ENCODE data around the gene DYRK1B.

Gene DYRK1B

DNA sequence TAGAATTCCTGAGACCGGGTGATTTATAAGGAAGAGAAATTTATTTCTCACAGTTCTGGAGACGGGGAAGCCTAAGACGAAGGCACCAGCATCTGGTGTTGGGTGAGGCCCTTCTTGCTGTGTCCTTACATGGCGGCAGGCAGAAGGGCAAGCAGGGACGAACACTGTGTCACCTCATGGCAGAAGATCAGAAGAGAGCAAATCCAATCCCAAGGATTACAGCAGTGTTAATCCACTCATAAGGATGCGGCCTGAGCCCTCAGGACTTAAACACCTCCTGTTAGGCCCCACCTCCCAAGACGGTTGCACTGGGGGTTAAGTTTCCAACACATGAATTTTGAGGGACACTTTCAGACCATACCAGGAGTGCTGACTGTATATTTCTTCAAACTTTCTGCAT, 18.9 kb upstream of the DYRK1B start:
- no peaks in the 10 kb centered on the region for H3K36me3 Mint-ChIP-seq (ENCODE audit: low read depth)

DNA sequence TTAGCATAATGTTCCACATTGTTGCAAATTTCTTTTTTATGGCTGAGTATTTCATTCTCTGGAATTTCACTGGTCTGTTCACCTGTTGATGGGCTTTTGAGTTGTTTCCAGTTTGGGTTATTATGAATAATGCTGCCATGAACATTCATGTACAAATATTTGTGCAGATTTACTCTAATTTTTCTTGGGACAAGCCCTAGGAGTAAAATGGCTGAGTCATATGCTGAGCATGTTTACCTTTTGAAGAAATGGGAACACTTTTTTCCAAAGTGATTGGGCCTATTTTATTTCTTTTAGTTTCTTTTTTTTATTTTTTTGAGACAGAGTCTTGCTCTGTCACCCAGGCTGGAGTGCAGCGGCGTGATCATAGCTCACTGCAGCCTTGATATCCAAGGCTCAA, 16.9 kb upstream of the DYRK1B start:
- Mint-ChIP-seq H3K27ac (no peak overlapping the region), H3K36me3 (ENCODE audit: low read depth) (no peaks in the 10 kb centered on the region), H3K4me3 (no peak overlapping the region), H3K27me3 (ENCODE audit: low read depth) (peaks cover 19% of the 10 kb centered on the region), H3K9me3 (no peaks in the 10 kb centered on the region), H3K4me1 (peaks cover 12% of the 10 kb centered on the region)
- TF ChIP-seq, protein P1, sequence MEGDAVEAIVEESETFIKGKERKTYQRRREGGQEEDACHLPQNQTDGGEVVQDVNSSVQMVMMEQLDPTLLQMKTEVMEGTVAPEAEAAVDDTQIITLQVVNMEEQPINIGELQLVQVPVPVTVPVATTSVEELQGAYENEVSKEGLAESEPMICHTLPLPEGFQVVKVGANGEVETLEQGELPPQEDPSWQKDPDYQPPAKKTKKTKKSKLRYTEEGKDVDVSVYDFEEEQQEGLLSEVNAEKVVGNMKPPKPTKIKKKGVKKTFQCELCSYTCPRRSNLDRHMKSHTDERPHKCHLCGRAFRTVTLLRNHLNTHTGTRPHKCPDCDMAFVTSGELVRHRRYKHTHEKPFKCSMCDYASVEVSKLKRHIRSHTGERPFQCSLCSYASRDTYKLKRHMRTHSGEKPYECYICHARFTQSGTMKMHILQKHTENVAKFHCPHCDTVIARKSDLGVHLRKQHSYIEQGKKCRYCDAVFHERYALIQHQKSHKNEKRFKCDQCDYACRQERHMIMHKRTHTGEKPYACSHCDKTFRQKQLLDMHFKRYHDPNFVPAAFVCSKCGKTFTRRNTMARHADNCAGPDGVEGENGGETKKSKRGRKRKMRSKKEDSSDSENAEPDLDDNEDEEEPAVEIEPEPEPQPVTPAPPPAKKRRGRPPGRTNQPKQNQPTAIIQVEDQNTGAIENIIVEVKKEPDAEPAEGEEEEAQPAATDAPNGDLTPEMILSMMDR (IDR thresholded peaks at IDR 0.05; ENCODE audit: unreplicated experiment in 3 of 3) = no peak

More for the DNA sequence above, 18.9 kb upstream of the DYRK1B start:
- Mint-ChIP-seq H3K4me1 (no peaks in the 10 kb centered on the region), H3K9me3 (no peaks in the 10 kb centered on the region), H3K4me3 (no peak overlapping the region), H3K27me3 (ENCODE audit: low read depth) (peaks cover 19% of the 10 kb centered on the region), H3K27ac (no peak overlapping the region)
- TF ChIP-seq, protein P1 (IDR thresholded peaks at IDR 0.05; ENCODE audit: unreplicated experiment in 3 of 3) = no peak

DNA sequence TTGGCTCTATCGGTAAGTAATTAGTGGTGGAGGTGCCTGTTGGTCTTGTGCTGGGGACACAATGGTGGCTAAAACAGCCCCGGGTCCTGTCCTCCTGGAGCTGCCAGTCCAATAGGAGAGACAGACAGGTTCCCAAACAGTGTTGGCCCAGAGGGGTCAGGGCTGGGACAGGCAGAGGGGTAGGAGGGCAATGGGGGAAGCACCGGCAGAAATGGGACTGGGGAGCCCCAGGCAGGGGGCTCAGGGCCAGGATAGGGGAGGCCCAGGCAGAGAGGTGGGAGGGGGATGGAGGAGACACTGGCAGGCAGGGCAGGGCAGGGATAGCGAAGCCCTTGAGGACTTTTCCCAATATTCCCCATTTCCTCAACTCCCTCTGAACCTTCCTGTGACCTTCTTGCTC, 14.4 kb upstream of the DYRK1B start:
- Mint-ChIP-seq H3K36me3 (ENCODE audit: low read depth) (no peaks in the 10 kb centered on the region), H3K4me3 (peak overlapping the region in 2 of 3 experiments; percentile 24 to 49), H3K27ac (no peak overlapping the region), H3K9me3 (no peaks in the 10 kb centered on the region), H3K4me1 (peaks cover 35% of the 10 kb centered on the region), H3K27me3 (ENCODE audit: low read depth) (peaks cover 13% of the 10 kb centered on the region)
- TF ChIP-seq, protein P1 (IDR thresholded peaks at IDR 0.05; ENCODE audit: unreplicated experiment in 3 of 3) = no peak

- H3K4me3 Mint-ChIP-seq = peak overlapping the region in 2 of 3 experiments; percentile 81 to 88
- H3K36me3 Mint-ChIP-seq (ENCODE audit: low read depth) = no peaks in the 10 kb centered on the region
- peaks cover 11% of the 10 kb centered on the region for H3K27me3 Mint-ChIP-seq (ENCODE audit: low read depth)
- peak overlapping the region; percentile 88 to 96 (median 92) for H3K27ac Mint-ChIP-seq
- TF ChIP-seq, protein P1 (IDR thresholded peaks at IDR 0.05; ENCODE audit: unreplicated experiment in 3 of 3) = no peak
- H3K4me1 Mint-ChIP-seq = peaks cover 42% of the 10 kb centered on the region
- no peaks in the 10 kb centered on the region for H3K9me3 Mint-ChIP-seq
Measured at GRCh38 chr19:39847525-39847924, 13.6 kb upstream of the DYRK1B start.

DNA sequence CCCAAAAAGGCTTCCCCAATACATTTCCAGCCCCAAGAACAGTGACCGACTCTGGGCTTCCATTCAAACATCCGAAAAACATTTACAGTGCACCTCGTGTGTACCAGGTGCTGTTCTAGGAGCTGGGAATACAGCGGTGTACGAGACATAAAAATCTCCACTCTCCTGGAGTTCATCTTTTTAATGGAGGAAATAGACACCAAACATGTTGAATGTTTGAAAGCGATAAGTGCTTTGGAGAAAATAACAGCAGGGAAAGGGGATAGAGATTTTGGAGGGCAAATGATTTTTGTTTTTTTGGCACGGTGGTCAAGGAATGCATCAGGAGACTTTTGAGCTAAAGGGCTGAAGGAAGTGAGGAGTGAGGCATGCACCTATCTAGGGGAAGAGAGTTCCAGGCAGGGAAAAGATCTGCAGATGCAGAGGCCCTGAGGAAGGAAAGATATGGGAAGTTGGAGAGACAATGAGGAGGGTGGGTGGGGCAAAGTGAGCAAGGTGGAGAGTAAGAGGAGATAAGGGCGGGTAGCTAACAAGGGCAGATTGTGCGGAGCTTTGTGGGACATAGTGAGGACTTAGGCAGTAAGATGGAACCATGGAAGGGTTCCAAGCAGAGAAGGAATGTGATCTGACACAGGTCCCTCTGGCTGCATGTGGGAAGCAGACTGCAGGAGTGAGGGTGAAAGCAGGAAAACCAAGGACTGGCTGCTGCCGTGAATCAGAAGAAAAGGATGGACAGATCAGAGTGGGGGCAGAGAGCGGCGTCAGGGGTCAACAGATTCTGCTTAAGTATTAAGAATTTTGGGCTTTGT, 12.9 kb upstream of the DYRK1B start:
- Mint-ChIP-seq H3K27me3 (ENCODE audit: low read depth) (peaks cover 9% of the 10 kb centered on the region), H3K4me3 (peak overlapping the region; percentile 81 to 95 (median 88)), H3K4me1 (peaks cover 47% of the 10 kb centered on the region), H3K9me3 (no peaks in the 10 kb centered on the region), H3K36me3 (ENCODE audit: low read depth) (no peaks in the 10 kb centered on the region), H3K27ac (peak overlapping the region; percentile 88 to 96 (median 92))
- TF ChIP-seq, protein P1 (IDR thresholded peaks at IDR 0.05; ENCODE audit: unreplicated experiment in 3 of 3) = no peak

All from nephron (organoid).